ENCODE measurements around the gene CCDC183.
"Not testable (repeated sequence)": the region's sequence is repeated elsewhere in the genome, so short reads cannot be mapped to it uniquely, and the experiment has no call there.

- not testable (repeated sequence) for TF ChIP-seq CTCF, POLR2AphosphoS5 (IDR thresholded peaks at IDR 0.05)
Observed at GRCh38 chr9:136803009-136803550, 6.9 kb downstream of the CCDC183 start.

All from sigmoid colon (tissue), 4 donors.